ACC112 (cell line): Measurements from ENCODE around the gene CXXC1.

Experiments
- H2AFZ ChIP-seq: fragments of 200-600 bp; sonication (generic); one replicate; pipeline ENCODE4 v1.6.0; 2017; ENCODE audit warnings: antibody characterized with exemption, low read length; ENCODE audit not compliant: unreplicated experiment
- H3K27ac ChIP-seq: fragments of 200-600 bp; sonication (generic); 2 replicates; pipeline ENCODE4 v1.5.1; 2014; ENCODE audit warnings: low read depth, mild to moderate bottlenecking, antibody characterized with exemption, low read length, moderate library complexity
- H3K27me3 ChIP-seq: fragments of 200-600 bp; sonication (generic); 2 replicates; pipeline ENCODE4 v1.6.1; 2014; ENCODE audit warnings: mild to moderate bottlenecking, antibody characterized with exemption, low read length, moderate library complexity, mixed read lengths; ENCODE audit not compliant: insufficient read depth
- H3K36me3 ChIP-seq: fragments of 200-600 bp; sonication (generic); 2 replicates; pipeline ENCODE4 v1.6.1; 2016; ENCODE audit warnings: mild to moderate bottlenecking, antibody characterized with exemption, low read length, moderate library complexity, mixed read lengths; ENCODE audit not compliant: insufficient read depth
- H3K4me1 ChIP-seq: fragments of 200-600 bp; sonication (generic); one replicate; pipeline ENCODE4 v1.6.1; 2016; ENCODE audit warnings: low read length, mixed read lengths; ENCODE audit not compliant: insufficient read depth, unreplicated experiment, control insufficient read depth
- H3K4me3 ChIP-seq: fragments of 200-600 bp; sonication (generic); 2 replicates; pipeline ENCODE4 v1.5.1; 2014; ENCODE audit warnings: mild to moderate bottlenecking, low read depth, low read length
- H3K79me2 ChIP-seq: fragments of 200-600 bp; sonication (generic); one replicate; pipeline ENCODE4 v1.6.0; 2016; ENCODE audit warnings: low read length; ENCODE audit not compliant: control insufficient read depth, unreplicated experiment, insufficient read depth

The CXXC1 gene

DNA sequence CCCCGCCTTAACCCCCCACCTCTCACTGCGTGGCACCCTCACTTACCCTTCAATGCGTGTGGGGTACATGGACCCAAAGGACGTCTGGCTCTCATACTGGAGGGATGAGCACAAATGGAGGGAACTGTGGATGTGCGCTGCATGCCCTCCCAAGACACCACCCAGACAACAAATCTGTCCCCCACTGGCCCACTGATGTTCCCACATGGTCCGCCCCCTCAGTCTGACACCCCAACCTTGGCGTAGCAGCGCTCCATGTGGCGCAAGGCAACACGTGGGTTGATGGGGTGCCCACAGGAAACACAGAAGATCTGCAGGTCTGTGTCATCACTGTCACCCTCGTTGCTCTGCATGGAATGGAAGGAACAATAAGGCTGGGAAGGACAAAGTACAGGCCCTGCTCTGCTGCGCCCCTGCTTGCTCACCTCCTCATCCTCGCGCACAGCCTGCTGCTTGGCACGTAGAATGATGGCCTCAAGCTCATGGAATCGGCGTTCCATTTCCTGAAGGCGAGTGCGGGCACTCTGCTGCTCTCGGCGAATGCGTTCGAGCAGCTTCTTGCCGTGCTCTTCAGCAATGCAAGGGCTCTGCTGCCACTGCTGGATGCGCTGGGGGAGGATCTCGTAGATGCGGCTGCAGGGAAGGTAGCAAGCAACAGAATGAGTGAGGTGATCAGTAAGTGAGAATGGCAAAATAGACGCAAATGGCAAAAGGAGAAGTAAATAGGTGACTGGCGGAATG is 3.9 kb downstream of the CXXC1 start:
- Histone ChIP-seq H3K27me3 (no peaks in the 10 kb centered on the region), H3K79me2 (peaks cover 35% of the 10 kb centered on the region), H2AFZ (no peak overlapping the region), H3K36me3 (peaks cover 19% of the 10 kb centered on the region), H3K27ac (peak overlapping the region; percentile 50; the same call in 1 of the 2 replicates), H3K4me3 (no peak overlapping the region; the same call in 1 of the 2 replicates), H3K4me1 (peaks cover 35% of the 10 kb centered on the region)

DNA sequence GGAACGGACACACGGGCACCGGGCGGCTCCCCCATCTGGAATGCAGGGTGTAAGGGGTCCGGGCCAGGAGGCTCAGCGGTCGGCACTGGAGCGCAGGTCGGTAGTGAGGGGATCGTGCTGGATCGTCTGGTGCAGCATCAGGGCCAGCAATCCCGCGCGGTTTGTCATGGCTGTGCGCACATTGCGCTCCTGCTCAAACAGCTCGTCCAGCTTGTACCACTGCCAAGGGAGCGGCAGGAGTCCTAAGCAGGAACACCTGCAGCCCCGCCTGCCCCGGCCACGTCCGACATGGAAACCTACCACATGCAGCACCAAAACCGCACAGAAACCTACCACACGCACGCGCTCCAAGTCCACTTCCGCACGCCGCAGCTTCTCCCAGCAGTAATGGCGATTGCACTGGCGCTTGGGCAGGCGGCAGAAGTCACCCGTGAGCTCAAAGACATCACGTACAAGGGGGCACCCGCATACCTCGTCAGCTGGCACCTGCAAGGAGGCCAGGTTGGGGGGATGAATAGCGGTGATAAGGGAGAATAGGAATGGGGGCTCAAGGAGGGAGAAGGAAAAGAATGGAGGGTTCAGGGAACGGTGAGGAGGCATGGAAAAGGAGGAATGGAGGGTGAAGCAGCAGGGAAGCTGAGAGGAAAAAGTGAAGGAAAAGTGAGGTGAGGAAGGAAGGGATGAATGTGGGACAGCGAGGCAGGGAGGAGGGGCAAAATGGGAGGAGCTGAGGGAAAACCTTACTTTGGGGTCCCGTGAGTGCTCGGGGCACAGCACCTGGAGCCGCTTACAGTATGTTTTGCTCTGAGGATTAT is 4.8 kb downstream of the CXXC1 start:
- Histone ChIP-seq H3K36me3 (peaks cover 21% of the 10 kb centered on the region), H3K4me1 (peaks cover 35% of the 10 kb centered on the region), H3K79me2 (peaks cover 37% of the 10 kb centered on the region), H3K27ac (no peak overlapping the region), H2AFZ (no peak overlapping the region), H3K4me3 (peak overlapping the region; percentile 83; the same call in 1 of the 2 replicates), H3K27me3 (no peaks in the 10 kb centered on the region)

DNA sequence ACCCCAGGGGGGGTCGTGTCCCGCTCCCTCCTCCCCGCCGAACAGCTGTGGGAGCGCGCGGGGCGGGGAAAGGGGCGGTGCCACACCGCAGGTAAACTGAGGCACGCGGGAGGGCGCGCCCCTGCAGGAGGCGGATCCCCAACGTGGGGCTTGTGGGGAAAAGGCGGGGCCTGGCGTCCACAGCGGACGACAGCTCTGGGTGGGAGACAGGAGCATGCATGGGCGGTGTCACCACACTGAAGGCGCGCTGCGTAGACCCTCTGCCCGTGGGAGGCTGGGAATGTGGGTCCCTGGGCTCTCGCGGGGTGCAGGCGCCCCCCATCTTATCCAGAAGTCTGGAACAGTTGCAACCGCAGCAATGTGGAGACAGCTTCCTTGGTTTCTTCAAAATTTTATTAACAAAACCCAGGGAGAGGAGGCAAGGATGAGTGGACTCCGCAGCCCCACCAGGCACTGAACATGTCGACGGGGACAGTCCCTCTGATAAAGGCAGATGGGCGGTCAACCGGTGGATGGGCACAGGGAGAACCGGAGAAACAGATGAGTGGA is 5.4 kb downstream of the CXXC1 start:
- Histone ChIP-seq H3K27ac (peak overlapping the region; percentile 59), H3K4me3 (peak overlapping the region; percentile 83), H2AFZ (peak overlapping the region; percentile 41), H3K4me1 (peaks cover 35% of the 10 kb centered on the region), H3K79me2 (peaks cover 33% of the 10 kb centered on the region), H3K36me3 (peaks cover 21% of the 10 kb centered on the region), H3K27me3 (no peaks in the 10 kb centered on the region)

DNA sequence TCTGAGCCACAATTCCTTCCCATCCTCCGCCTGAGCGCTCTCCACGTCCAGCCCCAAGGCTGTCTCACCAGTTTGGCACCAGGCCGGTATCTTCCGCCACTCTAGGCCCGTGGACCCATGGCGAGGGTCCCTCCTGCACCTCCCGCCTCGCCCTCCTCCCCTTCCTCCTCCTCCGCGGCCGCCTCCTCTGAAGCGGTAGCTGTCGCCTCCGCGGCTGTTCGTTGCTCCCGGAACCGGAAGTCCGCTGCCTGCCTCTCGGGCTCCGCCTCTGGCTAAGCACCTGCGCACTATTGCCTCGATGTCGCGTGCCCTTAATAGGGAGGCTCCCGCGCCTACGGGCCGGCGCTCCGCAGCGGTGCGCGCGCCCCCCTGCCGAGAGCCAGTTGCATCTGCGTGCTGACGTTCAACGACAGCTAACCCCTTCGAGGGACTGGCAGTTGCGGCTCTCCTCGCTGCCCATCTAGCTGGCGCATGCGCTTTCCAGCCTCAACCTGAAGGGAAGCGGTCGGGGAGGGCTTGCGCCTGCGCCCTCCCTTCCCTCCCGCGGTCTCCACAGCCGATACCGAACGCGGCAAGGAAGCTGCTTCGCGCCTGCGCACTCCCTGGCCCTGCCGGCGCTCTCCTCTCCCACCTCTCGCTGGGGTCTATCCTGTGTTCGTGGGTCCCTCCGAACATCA is 6.1 kb downstream of the CXXC1 start, which contains the start of gene MBD1:
TSS of gene MBD1 (minus strand) at position 229 of the 677 bp plus-strand sequence. CDS start 1,531 bp downstream, outside the sequence.
- peak within 1 kb of the TSS; percentile 41 for H2AFZ ChIP-seq
- H3K27ac ChIP-seq = peak within 1 kb of the TSS; percentile 59
- H3K27me3 ChIP-seq = no peaks in the 10 kb centered on the region
- peaks cover 28% of the 10 kb centered on the region for H3K79me2 ChIP-seq
- H3K4me3 ChIP-seq = peak within 1 kb of the TSS; percentile 83
- peaks cover 27% of the 10 kb centered on the region for H3K36me3 ChIP-seq
- H3K4me1 ChIP-seq = peaks cover 35% of the 10 kb centered on the region

DNA sequence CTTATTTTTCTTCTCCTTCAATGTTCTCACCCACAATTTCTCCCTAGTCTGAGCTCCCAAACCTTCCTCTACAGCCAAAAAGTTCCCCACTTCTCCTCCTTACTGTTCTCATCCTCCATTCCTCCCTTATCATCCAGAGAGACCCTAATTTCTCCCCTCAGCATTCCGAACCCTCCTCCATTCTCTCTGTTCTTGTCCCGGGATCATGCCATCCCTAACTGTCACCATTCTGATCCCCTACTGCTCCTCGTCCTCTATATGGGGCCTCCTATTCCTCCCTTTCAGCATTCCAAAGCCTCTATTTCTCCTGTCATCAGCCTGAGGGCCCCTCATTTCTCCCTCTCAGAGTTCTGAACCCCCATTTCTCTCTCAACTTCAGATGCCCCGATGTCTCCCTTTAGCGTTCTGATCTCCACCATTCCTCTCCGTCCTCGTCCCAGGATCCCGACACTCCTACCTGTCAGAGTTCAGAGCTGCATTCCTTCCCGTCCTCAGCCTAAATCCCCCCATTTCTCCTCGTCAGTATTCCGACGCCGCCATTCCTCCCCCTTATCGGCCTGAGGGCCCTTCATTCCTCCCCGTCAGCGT is 6.7 kb downstream of the CXXC1 start:
- Histone ChIP-seq H3K79me2 (peaks cover 28% of the 10 kb centered on the region), H3K27ac (peak overlapping the region; percentile 59), H3K36me3 (peaks cover 31% of the 10 kb centered on the region), H3K4me3 (peak overlapping the region; percentile 83), H3K27me3 (no peaks in the 10 kb centered on the region), H2AFZ (peak overlapping the region; percentile 41), H3K4me1 (peaks cover 35% of the 10 kb centered on the region)

DNA sequence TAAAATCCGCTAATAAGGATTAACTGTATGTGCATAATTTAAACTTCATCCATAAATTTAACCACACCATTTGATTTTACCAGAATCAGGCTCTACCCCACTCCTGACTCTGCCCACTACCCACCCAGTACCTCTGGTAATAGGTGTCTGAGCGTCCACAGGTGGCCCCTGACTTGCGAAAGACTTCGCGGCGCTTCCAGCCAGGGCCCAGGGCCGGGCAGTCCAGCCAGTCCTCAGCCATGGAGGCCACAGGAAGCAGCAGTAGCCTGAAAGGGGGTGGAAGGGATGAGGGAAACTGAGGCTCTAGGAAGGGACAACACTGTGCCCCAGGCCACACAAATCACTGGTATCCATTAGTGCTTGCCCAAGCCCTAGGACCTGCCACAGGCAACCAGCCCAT is 7.7 kb downstream of the CXXC1 start:
- peaks cover 31% of the 10 kb centered on the region for H3K36me3 ChIP-seq
- H3K27me3 ChIP-seq = no peaks in the 10 kb centered on the region
- peak overlapping the region; percentile 83 for H3K4me3 ChIP-seq
- H3K79me2 ChIP-seq = peaks cover 28% of the 10 kb centered on the region
- H3K4me1 ChIP-seq = peaks cover 32% of the 10 kb centered on the region
- H3K27ac ChIP-seq = no peak overlapping the region
- no peak overlapping the region for H2AFZ ChIP-seq

DNA sequence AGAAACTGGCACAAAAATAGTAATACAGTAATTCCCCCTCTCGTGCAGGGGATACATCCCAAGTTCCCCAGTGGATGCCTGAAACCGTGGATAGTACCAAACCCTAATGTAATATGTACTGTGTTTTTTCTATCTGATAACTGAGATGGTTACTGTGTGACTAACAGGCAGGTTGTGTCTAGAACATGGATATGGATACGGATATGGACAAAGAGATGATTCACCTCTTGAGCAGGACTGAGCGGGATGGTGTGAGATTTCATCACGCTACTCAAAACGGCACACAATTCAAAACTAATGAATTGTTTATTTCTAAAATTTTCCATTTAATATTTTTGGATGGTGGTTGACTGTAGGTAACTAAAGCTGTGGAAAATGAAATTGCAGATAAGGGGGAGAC is 9.6 kb downstream of the CXXC1 start:
- H3K36me3 ChIP-seq = peaks cover 29% of the 10 kb centered on the region

DNA sequence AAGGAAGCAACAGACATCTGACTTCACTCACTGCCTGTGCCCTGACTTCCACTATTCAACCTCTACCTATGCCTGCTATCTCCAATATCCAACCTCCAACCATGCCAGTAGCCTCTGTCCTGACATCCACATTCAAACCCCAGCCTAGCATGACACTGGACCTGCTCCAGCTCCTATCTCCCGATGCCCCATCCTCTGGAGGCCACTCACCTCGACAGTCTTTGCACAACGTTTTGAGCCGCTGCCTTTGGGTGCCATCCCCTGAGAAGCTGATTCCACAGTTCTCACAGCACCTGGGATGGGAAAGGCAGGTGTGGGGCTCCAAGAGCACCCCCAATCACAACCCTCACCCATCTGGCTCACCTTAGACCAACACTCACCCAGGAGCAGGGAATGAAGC is 11.0 kb downstream of the CXXC1 start:
- peaks cover 29% of the 10 kb centered on the region for H3K36me3 ChIP-seq
- H3K27ac ChIP-seq = no peak overlapping the region
- peaks cover 28% of the 10 kb centered on the region for H3K79me2 ChIP-seq
- peaks cover 18% of the 10 kb centered on the region for H3K4me1 ChIP-seq
- no peak overlapping the region for H3K4me3 ChIP-seq
- no peak overlapping the region for H2AFZ ChIP-seq
- no peaks in the 10 kb centered on the region for H3K27me3 ChIP-seq

More for the DNA sequence above, 9.6 kb downstream of the CXXC1 start:
- Histone ChIP-seq H2AFZ (no peak overlapping the region), H3K27ac (peak overlapping the region; percentile 48), H3K79me2 (peaks cover 28% of the 10 kb centered on the region), H3K4me1 (peaks cover 22% of the 10 kb centered on the region), H3K4me3 (no peak overlapping the region), H3K27me3 (no peaks in the 10 kb centered on the region)

DNA sequence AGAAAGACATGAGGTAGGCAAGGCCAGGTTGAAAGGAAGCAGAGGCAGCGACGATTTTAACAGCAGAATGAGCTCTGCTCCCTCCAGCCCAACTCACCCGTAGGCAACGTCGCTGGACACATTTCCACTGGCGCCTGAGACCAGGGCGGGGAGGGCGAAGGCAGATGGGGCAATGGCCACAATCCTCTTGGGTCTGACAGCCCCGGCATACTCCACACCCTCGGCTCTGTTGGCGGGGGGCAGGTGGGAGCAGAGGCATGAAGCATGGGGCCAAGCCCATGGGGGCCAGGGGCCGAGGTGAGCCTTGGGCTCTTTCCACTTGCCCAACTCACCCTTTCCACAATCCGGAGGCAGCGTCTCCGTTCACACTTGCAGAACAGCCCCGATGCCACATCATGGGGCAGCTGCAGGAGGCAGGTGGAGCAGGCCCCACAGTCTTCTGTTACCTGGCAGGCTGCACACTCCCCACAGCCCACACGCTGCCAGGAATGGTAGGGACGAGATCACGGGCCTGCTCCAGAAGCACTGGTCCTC is 11.9 kb downstream of the CXXC1 start:
- Histone ChIP-seq H3K27me3 (no peaks in the 10 kb centered on the region), H3K27ac (no peak overlapping the region), H3K36me3 (peaks cover 29% of the 10 kb centered on the region), H3K4me1 (peaks cover 18% of the 10 kb centered on the region), H3K79me2 (peaks cover 21% of the 10 kb centered on the region), H2AFZ (no peak overlapping the region), H3K4me3 (no peak overlapping the region)

DNA sequence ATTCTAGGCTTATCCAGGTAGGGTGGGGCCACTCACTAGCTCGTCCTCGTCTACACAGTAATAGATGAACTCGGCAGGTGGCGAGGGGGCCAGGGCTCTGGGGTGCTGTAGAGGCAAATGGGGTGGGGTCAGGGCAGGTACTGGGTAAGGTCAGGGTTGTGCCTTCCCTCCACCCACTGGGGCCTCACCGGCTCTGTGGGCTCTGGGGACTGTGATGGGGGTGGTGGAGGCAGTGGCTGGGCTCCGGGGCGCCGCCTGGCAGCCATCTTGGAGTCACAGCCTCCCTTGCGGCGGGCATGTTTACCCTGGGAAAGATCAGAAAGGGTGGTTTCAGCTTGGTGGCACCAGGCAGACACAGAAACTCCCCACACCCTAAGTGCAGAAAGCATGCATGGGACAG is 12.6 kb downstream of the CXXC1 start:
- H3K4me3 ChIP-seq = no peak overlapping the region
- no peaks in the 10 kb centered on the region for H3K27me3 ChIP-seq
- H3K27ac ChIP-seq = no peak overlapping the region
- peaks cover 29% of the 10 kb centered on the region for H3K36me3 ChIP-seq
- H3K4me1 ChIP-seq = peaks cover 13% of the 10 kb centered on the region
- peaks cover 15% of the 10 kb centered on the region for H3K79me2 ChIP-seq
- H2AFZ ChIP-seq = no peak overlapping the region
